SH-SY5Y (cell line): ENCODE results near the gene TASP1.

Source experiments
- GATA2 ChIP-seq: IDR thresholded peaks from 2 replicates; pipeline ENCODE4 v1.6.1; 2011; ENCODE audit warnings: mild to moderate bottlenecking, low read depth, low read length
- GATA3 ChIP-seq: IDR thresholded peaks from 2 replicates; pipeline ENCODE4 v1.6.1; 2011; ENCODE audit warnings: low read depth, mild to moderate bottlenecking, low read length, moderate library complexity

GRCh38 chr20:13396022-13396421 lies 242.7 kb downstream of the TASP1 start:
- TF ChIP-seq GATA2 = no peak
- no peak for TF ChIP-seq GATA3
